ENCODE results near the gene TIGD3. TPM values are rescaled to one million over a fixed set of nuclear protein-coding genes. Genes with fewer than 3 reads are reported as not detected.

The TIGD3 gene
- total and polyA plus RNA-seq, 2 of the 13 experiments (the other 11 are each of a cell fraction or from before 2014, with no cell fraction given), result 0.49 to 4.9 TPM

- Histone ChIP-seq H3K4me2 (ENCODE audit: low read depth, low read length) (no peak overlapping the region), H3K4me3 (replicated peaks in 1 of 3; ENCODE audit: insufficient read depth in 1 of 3, low read depth in 2 of 3, low read length in 3 of 3) (no peak overlapping the region), H3K36me3 (replicated peaks in 1 of 2; ENCODE audit: control insufficient read depth in 1 of 2, insufficient read depth in 2 of 2, low read length in 2 of 2) (peaks cover 14 to 23% of the 10 kb centered on the region in 2 experiments; a peak in 4 of 5 replicates), H3K9me3 (ENCODE audit: low read length) (no peaks in the 10 kb centered on the region), H3K27ac (ENCODE audit: extremely low read length, insufficient read depth, low read length) (no peak overlapping the region), H3K79me2 (ENCODE audit: insufficient read depth, low read length) (no peaks in the 10 kb centered on the region), H3K27me3 (ENCODE audit: control insufficient read depth in 1 of 2, insufficient read depth in 2 of 2, low read length in 2 of 2) (no peaks in the 10 kb centered on the region), H2AFZ (ENCODE audit: low read length) (no peak overlapping the region), H3K9ac (ENCODE audit: insufficient read depth, low read depth, low read length) (no peak overlapping the region), H4K20me1 (ENCODE audit: insufficient read depth, low read length) (no peaks in the 10 kb centered on the region), H3K4me1 (ENCODE audit: insufficient read depth, low read length) (peaks cover 19% of the 10 kb centered on the region)
- 94% methylated on average over 10 of the region's 17 CpGs for WGBS (ENCODE audit: low lambda C conversion rate)
- no peak for ATAC-seq
- no peak for TF ChIP-seq MXI1 (IDR thresholded peaks at IDR 0.05; ENCODE audit: borderline replicate concordance, low read depth, low read length)
- no peak for TF ChIP-seq ZBTB46 (CRISPR knock-in tag; IDR thresholded peaks at IDR 0.05; ENCODE audit: borderline replicate concordance)
- TF ChIP-seq HNRNPL (IDR thresholded peaks at IDR 0.05; ENCODE audit: low read depth, low read length), result 0 out of 2 replicates have a peak, but pooled peaks have one; percentile 24
- no peak for TF ChIP-seq ZEB1 (IDR thresholded peaks at IDR 0.05; ENCODE audit: insufficient replicate concordance, low read depth)
- no peak for TF ChIP-seq ZNF550 (CRISPR knock-in tag; IDR thresholded peaks at IDR 0.05; ENCODE audit: borderline replicate concordance)
- TF ChIP-seq NFRKB (IDR thresholded peaks at IDR 0.05), result no peak
- TF ChIP-seq ONECUT2 (CRISPR knock-in tag; IDR thresholded peaks at IDR 0.05), result no peak
- TF ChIP-seq RXRA (CRISPR knock-in tag; IDR thresholded peaks at IDR 0.05), result 0 out of 2 replicates have a peak, but pooled peaks have one; percentile 11
- FAIRE-seq, result no peak
- CTCF ChIA-PET (ENCODE audit: low intra/inter-chr PET ratio, low total read pairs), result no interaction called here
- intact Hi-C loops (cut with micrococcal nuclease; ENCODE audit: unreplicated experiment) (no loop called here), in situ Hi-C loops (cut with HindIII; ENCODE audit: extremely low pct_ligation_motif_present, low pct_unique_long_range_greater_than_20kb) (no loop called here)
- no TSS peak for BruUV-seq (replicated peaks)
- DNase-seq (ENCODE audit: low spot score), result no peak
- POLR2A ChIA-PET, result interaction anchor here (0.7 to 7.6 kb wide), 9 partner anchors 14 to 97 kb away, joined by 3 to 98 read pairs (median 7); partner anchors contain the start of genes FRMD8, NEAT1 and SLC25A45
Observed at GRCh38 chr11:65400307-65401072, 45.9 kb downstream of the TIGD3 start.
